Smooth muscle cell of the brain vasculature (primary cell): ENCODE measurements around the gene IL1A.
A peak's percentile ranks its signal among the peaks of the same experiment; 100 is the strongest.

ENCODE experiments used
- DNase-seq: peaks from one replicate; pipeline ENCODE4 v3.0.0-alpha.2; 2012; ENCODE audit warnings: low read depth, low spot score

IL1A gene

GRCh38 chr2:112764071-112765044, 19.9 kb downstream of the IL1A start, which contains the start of gene CKAP2L:
TSS of gene CKAP2L (minus strand) at chr2:112764609. CDS start at chr2:112764598, 11 bp downstream.
- DNase-seq, result peak; percentile 97

- no peak for DNase-seq
Observed at GRCh38 chr2:112762276-112762675, 22.0 kb downstream of the IL1A start.

GRCh38 chr2:112760149-112760548, 24.1 kb downstream of the IL1A start:
- no peak for DNase-seq

- no peak for DNase-seq
Observed at GRCh38 chr2:112758711-112759110, 25.6 kb downstream of the IL1A start.

- DNase-seq, result no peak
Observed at GRCh38 chr2:112757265-112757664, 27.0 kb downstream of the IL1A start.

DNA sequence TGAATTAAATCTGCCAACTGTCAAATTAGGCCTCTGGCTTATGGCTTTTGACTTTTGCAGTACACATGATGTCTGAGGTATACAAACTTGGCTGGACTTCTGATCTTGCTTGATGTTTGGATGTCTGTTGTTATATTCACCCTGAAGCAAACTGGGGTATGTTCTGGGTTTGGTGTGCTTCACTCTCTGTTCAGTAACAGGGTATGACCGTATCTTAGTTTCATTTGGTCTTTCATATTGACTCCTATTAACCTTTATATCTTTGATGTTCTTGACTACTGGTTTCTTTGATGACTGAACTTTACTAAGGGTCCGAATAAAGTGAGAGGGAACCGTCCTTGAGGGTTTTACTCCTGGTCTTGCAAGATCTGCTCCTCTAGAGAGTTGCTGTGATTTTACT, 28.1 kb downstream of the IL1A start:
- DNase-seq, result no peak

DNA sequence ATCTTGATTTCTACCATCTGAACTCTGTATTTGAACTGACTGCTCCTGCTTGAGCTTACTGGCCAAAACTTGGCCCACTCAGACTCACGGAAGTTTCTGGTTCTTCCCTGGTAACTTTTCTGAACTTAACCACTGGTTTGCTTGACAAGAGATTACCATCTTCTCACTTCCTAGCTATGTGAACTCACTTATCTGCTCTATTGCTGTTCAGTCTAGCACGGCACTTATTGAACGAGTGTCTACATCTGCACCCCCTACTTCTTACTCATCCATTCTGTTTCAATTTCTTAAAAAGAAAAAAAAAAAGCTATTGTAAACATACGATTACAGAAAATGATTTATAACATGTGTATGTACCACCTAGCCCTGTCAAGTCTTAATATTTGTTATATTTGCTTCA, 28.8 kb downstream of the IL1A start:
- no peak for DNase-seq

GRCh38 chr2:112754564-112754963, 29.7 kb downstream of the IL1A start:
- no peak for DNase-seq

DNA sequence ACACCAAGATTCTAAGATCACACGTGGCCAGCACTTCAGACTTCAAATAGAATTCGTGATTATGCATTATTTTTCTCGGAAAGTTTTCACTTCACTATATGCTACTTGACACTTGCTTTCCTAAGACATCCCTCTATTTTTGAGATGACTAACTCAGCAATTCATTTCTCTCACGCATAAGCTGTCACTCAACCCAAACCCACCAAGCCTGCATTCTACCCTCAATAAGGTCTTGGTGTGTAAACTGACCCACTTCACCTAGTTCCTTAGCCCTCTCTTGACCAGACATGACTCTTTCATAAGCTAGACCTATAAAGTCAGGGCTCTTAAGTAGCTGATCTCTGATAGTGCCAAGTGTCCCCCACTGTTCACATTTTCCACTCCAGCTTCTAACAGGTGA, 31.6 kb downstream of the IL1A start:
- DNase-seq, result no peak

GRCh38 chr2:112751451-112752197, 32.7 kb downstream of the IL1A start:
- no peak for DNase-seq

- DNase-seq, result no peak
Observed at GRCh38 chr2:112750560-112750843, 33.8 kb downstream of the IL1A start.

- peak; percentile 52 for DNase-seq
Observed at GRCh38 chr2:112749755-112750559, 34.3 kb downstream of the IL1A start.

- DNase-seq, result no peak
Observed at GRCh38 chr2:112740527-112740926, 43.8 kb downstream of the IL1A start.

DNA sequence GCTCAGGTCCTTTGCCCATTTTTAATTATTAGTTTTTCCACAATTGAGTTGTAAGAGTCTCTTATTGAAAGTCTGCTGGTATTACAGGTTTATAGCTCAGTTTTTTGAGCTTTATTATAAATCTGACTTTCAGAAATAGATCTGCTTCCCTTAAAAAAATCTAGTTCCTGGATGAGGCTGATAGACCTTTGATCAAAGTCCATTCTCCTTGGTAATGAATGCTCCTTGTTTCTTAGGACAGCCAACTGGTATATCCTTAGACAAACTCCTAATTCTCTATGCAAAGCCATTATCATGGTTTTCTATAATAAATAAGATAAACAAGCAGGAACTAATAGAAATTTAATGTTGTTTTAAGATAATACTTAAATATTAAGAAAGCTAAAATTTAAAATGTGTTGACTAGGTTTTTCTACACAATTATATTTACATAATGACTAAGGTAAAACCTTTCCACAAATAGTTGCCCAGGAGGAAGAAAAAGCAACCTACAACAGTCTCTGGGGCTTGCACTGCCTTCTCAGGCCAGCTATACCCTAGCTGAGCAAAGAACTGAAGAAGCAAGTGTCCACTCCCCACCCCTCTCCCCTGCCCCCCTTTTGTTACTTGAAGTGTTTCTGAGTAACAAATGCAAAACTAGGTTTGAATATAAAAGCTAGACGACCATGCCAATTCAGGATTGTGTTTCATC, 46.6 kb downstream of the IL1A start:
- DNase-seq, result no peak

DNA sequence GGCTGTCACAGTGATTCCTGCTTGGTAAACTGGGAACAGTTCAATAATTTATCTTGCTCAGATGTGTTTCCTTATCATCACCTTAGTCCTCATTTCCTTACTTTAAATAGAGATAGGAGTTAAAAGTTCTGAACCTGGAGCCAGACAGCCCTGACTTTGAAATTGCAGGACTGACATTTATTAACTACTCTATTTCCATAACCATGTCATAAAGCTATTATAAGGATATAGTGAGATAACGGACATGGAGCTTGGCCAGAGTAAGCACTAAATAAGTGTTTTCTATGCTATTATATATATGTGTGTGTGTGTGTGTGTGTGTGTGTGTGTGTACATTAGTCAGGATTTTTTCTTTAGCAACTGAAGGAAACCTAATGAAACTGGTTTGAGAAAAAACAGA, 50.4 kb downstream of the IL1A start:
- no peak for DNase-seq

- DNase-seq, result no peak
Observed at GRCh38 chr2:112733456-112733855, 50.8 kb downstream of the IL1A start.

- DNase-seq, result no peak
Observed at GRCh38 chr2:112731479-112731878, 52.8 kb downstream of the IL1A start.

DNA sequence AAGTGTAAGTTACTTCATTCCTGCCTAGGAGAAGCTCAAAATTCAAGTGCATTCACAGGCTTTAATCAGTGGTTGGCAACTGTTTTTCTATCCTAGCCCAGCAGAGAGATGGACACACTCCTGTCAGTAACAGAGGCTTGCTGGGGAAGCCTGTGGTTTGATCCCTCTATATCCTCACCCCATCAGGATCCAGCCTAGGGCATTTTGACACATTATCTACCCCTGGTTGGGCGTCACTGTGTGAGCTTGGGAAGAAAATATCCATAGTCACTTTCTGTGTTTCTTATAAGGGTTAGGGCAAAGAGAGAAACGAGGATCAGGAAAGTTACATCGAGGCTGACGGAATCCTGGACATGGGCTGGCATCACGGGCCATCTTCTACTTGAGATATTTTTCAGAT, 53.5 kb downstream of the IL1A start:
- DNase-seq, result no peak

DNA sequence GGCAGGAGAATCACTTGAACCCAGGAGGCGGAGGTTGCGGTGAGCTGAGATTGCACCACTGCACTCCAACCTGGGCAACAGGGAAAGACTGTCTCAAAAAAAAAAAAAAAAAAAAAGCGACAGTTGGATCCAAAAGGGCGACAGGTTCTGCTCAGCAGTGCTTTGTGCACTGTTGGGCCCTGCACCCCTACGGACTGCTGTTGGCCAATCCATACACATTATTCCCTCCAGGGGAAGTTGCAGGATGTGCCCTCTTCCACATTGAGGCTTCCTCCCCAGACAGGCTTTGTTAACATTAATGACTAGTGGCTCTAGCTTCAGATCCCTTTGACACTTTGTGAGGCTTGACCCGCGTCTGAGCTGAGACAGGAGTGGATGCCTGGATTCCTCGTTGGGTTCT, 54.1 kb downstream of the IL1A start:
- no peak for DNase-seq

GRCh38 chr2:112728378-112729175, 55.7 kb downstream of the IL1A start:
- DNase-seq, result no peak

DNA sequence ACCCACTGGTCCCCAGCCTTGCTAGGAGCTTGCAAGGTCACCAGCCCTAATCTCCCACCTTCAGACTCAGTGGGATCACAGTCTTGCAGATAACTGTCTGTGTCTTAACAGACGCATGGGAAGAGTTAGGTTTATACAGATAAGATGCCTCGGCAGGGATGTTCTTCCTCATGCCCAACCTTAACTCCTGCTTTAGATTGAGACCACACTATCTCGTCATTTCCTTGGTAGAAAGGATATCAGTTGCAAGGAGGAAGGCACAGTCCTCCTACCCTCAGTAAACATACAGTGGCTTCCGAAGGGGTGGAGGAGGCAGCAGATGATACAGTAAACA, 56.3 kb downstream of the IL1A start:
- no peak for DNase-seq
